DMS53 (cell line): ENCODE data around the gene KRTAP25-1.

ENCODE experiments used
- DNase-seq: peaks from one replicate; lab custom pipeline; 2025; lab: John Stamatoyannopoulos, UW

Gene KRTAP25-1

DNA sequence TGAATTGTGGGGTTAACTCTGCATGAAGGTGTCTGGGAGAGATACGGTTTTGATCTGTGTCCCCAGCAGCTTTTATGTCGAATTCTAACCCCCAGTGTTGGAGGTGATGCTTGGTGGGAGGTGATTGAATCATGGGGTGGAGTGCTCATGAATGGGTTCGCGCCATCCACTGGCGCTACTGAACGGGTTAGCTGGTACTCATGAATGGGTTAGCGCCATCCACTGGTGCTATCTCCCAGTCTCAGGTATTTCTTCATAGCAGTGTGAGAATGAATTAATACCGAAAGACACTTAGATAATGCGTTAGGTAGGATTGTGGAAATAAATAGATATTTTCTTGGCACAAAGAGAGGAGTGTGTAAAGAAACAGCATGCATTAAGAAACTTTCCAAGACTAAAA lies 40.5 kb downstream of the KRTAP25-1 start:
- no peak for DNase-seq

DNA sequence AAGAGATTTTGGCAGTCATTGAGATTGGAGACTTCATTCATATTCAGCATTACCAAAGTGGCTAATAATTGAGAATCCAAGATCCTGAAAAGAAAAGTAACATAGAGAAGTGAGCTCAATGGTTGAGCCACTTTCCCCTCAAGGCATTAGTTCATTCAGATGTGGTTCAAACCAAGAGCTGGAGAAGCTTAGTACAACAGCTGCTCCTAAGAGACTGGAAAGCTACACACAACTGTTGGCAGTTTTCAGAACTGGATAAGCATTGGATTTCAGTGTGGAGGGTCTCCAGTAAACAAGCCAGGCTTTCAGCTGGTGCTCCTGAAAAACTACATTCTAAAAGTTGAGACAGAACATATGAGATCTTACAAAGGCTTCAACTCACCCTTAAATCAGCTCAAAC lies 44.3 kb downstream of the KRTAP25-1 start:
- no peak for DNase-seq

DNA sequence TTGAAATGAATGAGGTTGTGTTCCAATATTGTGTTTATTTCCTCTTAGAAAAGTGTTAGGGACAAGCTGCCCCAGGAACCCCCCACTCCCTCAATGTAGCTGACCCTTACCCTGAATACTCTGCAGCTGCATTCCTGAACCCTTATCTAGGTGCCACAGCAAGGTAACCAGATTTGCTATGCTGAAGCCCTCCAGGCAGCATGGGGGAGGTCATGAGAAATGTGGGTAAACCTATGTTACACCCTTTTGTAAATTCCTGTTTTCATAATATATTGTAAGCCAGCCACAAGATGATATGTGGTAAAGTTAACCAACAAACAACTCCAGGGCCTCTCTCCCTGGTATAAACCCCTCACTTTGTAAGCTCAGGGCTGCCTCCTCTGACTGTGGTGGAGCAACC lies 45.6 kb downstream of the KRTAP25-1 start:
- DNase-seq: no peak

DNA sequence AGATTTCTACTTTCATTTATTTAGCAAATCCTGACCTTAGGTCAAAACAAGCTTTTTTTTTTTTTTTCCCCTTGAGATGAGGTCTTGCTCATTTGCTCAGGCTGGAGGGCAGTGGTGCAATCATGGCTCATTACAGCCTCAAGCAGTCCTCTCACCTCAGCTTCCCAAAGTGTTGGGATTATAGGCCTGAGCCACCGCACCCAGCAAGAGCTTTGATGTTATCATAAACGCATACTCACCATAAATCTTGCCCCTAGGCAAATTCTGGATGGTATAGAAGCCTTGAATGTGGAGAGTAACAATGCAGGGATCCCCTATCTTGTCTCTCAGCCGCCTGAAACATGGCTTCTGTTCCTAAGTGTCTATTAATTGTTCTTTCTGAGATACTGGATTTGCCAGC lies 48.7 kb downstream of the KRTAP25-1 start:
- no peak for DNase-seq
